HG03159 (cell line): ENCODE measurements around the gene GID8.
"Not testable (repeated sequence)": the region's sequence is repeated elsewhere in the genome, so short reads cannot be mapped to it uniquely, and the experiment has no call there.

Experiments
- ATAC-seq: cut with Tn5 transposase; IDR thresholded peaks from one replicate; pipeline ENCODE4 v1.9.1; 2021; ENCODE audit warnings: mild to moderate bottlenecking, moderate library complexity; ENCODE audit not compliant: unreplicated experiment

The GID8 gene

DNA sequence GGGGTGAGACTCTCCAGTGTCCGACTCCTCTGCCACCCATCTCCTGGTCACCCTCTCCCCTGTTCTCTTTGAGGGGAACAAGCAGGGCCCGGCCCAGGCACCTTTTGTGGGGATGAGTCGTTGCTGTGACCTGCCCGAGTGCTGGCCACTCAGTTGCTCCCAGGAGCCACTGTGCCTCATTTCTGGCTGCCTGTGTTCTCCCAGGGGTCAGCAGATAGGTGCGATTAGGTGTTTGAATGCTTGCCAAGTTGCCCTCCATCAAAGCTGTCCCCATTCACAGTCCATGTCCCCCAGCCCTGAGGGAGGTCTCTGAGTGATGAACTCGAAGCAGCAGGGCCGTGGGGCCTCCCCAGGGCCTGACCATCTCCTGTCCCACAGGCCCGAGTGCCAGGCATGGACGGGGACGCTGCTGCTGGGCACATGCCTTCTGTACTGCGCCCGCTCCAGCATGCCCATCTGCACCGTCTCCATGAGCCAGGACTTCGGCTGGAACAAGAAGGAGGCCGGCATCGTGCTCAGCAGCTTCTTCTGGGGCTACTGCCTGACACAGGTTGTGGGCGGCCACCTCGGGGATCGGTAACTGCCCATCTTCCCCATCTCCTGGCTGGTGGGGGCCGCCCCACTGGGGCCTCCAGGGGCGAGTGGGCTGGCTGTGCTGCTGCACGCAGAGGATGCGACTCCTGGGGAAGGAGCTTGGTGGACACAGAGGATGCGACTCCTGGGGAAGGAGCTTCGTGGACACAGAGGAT lies 18.6 kb downstream of the GID8 start:
- ATAC-seq = no peak

DNA sequence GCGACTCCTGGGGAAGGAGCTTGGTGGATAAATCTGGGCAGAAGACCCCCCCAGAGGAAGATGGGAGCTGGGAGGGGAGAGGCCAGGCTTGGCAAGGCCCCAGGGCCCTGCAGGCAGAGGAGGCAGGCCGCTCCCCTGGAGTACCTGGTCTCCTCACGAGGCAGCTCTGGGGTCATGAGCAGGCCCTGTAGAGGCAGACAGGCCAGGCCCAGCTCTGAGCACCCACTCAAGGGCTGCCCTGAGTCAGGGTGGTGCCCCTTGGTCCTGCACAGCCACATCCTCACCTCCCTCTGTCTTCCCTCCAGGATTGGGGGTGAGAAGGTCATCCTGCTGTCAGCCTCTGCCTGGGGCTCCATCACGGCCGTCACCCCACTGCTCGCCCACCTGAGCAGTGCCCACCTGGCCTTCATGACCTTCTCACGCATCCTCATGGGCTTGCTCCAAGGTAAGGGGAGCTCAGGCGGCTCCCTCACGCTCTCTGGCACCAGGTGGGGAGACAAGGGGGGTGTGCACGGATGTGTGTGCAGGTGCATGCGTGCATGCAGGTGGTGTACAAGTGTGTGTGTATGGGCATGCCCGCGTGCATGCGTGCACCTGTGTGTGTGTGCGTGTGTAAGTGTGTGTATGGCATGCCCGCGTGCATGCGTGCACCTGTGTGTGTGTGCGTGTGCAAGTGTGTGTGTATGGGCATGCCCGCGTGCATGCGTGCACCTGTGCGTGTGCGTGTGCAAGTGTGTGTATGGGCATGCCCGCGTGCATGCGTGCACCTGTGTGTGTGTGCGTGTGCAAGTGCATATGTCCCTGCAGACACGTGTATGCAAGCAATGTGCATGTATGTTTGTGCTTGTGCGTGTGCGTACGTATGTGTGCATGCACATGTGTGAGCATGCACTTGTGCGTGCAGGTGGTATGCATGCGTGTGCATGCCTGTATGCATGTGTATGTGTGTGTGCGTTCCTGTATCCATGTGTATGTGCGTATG lies 19.5 kb downstream of the GID8 start:
- no peak for ATAC-seq

DNA sequence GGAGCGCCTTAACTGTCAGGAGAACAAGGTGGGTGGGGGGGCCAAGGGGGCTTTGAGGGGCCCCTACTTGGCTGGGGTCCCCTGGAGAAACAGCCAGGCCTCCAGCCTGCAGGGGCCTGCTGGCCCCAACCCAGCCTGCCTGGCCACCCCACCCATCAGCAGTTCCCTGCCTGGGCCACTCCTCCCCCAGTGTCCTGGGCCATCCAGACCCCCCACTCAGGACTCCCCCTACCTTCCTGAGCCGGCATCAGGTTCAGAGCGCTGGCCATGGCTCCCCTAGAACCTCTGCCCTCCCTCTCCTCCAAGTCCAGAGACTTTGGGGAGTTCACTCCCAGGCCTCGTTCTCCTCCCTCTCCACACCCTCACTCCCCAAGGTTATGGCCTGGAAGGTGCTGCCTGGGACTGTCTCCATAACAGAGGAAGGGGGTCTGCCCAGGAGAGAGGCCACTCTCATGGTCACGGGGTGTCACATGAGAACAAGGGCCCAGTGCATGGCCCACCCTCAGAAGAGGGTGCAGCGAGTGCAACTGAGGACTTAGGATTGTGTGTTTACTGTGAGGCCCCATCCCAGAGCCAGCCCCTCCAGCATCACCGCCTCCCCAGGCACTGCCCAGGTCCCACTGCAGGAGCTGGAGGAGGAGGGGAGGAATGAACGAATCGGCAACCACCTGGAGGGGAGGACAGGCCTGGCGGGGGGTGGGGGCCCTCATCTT lies 20.6 kb downstream of the GID8 start:
- no peak for ATAC-seq

DNA sequence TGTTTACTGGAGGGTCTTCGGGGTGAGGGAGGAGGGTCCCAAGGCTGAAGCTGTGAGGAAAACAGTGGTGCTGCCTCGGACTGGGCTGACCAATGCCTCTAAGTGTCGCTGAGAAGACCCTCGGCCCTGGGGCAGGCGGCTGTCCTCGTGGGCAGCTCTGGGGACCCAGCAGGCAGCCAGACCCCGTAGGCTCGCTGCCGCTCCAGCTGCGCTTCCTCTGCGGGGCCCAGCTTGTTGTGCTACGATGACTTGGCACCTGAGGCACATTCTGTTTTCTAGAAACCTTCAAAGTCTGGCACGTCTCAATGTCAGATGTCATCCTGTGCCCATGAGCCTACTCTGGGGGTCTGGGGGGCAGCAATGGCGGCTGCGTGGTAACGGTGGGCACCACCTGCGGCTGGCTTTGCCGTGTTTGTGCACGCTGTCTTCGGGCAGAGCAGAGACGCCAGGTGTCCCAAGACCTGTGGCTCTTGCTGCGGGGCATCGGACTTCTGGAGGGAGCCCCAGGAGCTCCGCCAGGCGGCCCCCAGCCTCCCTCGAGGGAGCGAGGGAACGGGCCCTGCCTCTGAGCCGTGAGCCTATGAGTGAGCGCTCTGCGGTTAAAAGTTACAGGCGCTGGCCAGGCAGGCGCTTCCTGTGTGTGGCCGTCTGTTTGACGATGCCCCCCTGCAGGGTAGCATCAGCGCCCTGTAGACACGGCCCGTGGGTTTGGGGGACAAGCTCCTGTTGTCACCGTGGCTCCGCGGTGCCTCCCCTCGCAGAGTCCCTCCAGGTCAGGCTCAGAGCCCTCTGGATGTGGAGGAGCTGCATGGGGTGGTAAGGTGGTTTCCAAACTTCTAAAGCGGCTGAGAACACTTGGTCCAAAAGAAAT lies 21.4 kb downstream of the GID8 start:
- no peak for ATAC-seq

DNA sequence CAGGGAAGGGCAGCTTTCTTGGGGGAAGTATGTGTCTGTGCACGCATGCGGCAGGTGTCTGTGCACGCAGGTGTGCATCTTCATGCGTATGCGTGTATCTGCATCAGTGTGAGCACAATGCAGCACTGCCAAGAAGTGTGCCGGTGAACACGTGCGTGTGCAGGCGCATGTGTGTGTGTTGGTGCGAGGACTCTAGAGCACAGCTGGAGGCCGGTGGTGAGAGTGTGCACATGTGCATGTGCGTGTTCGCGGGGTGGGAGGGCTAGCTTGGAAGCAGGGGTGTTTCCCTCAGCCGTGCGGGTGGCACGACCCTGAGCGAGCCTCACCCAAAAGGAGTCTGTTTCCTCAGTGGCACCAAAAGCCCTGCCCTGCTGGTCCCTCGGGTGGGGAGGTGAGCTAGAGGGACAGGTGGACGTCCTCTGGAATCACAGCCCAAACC lies 22.1 kb downstream of the GID8 start:
- no peak for ATAC-seq

DNA sequence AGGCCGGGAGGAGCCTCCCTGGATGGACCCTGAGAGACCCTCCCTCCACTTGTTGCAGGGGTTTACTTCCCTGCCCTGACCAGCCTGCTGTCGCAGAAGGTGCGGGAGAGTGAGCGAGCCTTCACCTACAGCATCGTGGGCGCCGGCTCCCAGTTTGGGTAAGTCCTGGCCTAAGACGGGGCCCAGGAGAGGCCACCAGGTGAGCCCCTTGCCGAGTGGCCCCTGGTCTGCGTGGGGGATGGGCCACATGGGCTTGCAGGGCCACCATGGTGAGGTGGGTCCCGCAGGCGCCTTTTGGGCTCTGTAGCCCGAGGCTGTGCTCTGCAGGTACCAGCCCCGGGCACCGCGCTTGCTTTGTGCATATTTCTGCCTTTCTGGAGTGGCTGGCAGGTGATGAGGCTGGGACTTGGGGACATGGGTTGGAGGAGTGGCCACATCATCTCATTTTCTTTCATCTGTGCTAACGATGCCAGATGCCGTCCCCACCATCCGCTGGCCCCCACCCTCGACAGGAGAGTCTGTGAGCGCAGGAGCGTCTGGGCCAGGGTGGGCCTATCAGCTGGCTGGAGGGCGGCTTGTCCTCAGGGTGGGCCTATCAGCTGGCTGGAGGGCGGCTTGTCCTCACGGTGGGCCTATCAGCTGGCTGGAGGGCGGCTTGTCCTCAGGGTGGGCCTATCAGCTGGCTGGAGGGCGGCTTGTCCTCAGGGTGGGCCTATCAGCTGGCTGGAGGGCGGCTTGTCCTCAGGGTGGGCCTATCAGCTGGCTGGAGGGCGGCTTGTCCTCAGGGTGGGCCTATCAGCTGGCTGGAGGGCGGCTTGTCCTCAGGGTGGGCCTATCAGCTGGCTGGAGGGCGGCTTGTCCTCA lies 22.7 kb downstream of the GID8 start:
- not testable (repeated sequence) for ATAC-seq

DNA sequence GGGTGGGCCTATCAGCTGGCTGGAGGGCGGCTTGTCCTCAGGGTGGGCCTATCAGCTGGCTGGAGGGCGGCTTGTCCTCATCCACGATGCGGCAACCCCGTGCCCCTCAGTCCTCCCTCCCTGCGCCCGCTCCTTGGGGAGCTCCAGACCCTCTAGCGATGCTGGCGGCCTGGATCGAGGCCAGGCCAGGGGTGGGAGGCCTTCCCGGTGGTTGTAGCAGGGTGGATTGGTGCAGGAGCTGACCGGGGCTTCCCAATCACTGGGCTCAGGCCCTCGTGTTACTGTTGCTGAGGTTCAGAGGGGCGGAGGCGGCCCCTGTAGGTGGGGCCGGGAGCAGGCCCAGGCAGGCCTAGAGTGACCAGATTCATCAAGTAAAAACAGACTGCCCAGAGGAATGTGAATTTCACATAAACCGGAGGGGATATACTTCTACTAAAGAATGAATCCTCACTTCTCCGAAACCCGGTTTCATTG lies 23.4 kb downstream of the GID8 start:
- ATAC-seq = no peak

DNA sequence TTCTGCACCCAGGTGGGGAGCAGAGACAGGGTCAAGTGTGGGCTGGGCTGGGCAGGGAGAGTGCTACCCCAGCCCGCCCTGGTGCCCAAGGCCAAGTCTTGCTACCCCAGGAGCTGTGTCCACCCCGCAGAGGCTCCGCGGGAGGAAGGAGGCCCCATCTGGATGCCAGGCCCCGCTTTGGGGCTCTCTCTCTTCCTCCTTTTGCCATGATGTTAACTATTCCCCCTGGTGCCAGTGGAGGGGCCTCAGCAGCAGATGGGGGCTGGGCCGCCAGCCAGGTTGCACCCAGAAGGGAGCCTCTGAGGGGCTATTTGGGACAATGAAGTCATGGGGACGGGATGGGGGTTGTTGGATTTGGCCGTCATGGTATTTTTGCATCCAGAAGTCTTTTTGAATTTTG lies 23.9 kb downstream of the GID8 start:
- ATAC-seq = no peak

DNA sequence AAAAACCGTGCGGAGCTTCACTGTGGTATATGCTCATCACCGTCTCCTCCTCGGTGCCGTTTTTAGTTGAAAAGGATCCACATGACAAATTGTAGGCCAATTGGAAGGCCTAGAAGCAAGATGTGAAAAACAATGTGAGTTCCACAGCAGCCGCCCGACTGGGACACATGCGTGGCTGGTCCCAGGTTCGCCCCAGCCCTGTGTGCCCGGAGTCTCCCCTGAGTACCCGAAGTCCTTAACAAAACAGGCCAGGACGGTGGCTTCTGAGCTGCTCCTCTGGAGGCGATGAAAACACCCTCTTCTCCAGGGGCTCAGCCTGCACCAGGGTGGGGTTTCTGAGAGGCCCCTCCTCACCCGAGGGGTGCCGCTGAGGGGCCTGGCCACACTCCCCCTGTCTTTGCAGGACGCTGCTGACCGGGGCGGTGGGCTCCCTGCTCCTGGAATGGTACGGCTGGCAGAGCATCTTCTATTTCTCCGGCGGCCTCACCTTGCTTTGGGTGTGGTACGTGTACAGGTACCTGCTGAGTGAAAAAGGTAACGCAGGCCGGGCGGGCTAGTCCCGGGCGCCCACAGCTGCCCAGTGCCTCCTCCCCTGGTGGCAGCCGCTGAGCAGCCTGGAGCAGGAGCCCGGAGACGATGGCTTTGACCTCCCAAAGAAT lies 24.4 kb downstream of the GID8 start:
- ATAC-seq = no peak

DNA sequence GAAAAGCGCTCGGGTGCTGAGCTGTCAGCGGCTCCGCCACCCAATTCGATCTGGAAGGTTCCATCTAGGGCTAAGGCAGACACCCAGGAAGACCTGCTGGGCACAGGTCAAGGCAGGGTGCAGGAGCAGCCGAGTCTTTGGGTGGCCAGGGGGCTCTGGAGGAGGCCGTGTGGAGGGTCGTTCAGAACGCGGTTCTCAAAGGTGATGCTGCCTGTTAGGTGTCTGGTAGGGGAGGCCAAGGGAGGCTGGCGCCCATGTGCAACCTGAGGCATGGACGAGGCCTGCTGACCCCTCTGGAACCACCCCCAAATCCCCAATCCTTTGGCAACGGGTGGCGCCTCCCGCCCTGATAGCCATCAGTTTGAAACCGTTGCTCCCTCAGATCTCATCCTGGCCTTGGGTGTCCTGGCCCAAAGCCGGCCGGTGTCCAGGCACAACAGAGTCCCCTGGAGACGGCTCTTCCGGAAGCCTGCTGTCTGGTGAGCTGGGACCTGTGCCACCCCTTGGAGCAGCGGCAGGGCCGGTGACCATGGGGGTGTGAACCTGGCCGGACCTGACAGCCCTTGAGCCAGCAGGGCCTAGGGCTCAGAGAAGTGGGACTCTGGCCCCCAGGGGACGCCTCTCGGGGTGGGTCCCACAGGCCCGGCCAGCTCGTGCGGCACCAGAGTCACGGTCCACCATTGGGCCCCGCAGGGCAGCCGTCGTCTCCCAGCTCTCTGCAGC lies 25.1 kb downstream of the GID8 start:
- no peak for ATAC-seq

DNA sequence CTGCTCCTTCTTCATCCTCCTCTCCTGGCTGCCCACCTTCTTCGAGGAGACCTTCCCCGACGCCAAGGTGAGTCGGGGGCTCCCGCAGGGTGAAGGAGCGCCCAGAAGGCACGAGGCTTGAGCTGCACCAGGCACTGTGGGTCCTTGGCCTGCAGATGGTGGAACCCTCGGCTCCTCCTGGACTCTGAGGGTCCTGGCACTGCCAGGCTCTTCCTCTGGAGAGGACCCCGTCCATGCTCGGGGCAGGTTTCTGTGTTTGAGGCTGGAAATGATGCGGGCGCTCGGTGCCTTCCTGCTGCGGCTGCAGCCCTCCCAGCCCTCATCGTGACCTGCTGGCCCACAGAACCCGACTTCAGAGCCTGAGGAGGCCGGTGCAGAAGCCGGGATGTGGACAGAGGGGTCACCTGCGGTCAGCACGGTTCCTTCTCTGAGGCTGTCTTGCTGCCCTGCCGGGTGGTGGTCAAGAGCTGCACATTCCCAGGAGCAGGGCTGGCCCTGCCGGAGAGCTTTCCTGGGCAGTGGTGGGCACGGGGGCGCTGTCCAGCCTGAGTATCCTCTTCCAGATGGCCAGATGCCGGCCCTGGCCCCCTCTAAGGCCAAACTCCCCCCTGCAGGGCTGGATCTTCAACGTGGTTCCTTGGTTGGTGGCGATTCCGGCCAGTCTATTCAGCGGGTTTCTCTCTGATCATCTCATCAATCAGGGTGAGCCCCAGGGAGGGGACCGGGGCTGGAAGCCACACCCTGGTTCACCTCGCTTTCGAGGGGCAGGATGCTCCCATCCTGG lies 25.9 kb downstream of the GID8 start:
- no peak for ATAC-seq

DNA sequence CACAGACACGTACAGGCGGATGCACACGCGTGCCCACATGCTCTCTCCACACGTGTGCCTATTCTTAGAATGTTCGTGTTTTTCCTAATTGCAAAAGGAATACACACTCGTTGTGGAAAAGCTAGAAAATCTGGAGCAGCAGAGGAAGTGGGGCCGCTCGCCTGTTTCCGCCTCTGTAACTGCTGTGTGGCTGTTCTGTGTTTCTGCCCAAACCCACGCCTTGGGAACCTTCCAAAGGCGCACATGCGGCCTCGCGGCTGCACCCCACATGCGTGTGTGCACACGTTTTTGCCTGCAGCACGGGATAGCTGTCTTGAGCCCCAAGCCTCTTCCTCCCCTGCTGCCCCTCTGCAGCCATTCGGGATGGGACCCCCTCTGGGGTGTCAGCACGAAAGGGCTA lies 26.8 kb downstream of the GID8 start:
- ATAC-seq = no peak

DNA sequence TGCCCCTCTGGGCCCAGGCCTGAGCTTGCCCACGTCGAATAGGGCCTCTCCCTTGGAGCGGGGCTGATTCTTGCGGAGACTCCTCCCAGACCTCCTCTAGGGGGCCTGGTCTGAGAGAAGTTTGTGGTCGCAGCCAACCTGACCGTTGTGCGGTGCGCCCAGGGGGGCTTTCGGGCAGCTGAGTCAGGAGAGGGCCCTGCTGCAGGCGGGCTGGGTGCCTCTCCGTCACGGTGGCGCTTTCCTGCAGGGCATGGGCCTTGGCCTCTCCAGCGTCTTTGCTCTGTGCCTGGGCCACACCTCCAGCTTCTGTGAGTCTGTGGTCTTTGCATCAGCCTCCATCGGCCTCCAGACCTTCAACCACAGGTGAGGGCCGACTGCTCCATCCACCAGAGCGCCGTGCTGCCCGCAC lies 27.4 kb downstream of the GID8 start:
- ATAC-seq = no peak

DNA sequence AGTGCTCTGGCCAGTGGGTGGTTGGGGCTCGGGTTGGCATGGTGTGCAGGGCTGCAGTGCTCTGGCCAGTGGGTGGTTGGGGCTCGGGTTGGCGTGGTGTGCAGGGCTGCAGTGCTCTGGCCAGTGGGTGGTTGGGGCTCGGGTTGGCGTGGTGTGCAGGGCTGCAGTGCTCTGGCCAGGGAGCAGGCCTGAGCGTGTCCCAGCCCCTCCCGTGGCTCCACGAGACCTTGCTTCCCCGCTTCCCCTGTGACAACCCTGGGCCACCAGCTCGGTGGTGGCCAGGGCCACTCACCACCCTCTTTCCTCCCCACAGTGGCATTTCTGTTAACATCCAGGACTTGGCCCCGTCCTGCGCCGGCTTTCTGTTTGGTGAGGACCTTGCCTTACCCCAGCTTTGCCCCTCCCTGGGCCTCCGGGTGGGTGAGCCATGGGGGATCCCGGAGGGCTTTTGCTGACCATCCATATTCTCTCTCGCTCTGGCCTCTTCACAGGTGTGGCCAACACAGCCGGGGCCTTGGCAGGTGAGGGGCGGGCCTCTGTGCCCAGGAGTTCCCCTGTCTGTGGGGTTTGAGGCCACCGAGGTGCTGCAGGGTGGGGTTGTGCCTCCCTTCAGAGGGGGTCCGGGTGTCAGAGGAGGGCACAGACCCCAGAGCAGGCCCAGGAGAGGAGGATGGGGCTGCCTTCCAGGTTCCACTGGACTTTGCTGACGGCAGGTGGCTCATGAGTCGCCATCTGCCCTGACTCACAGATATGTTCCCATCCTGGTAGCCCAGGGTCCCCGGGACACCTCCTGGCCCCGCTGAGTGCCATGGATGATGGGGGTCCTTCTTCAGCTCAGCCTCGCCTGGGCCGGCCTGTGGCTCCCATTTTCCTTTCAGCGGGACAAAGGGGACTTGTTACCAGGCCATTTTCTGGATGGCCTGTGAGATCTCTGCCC lies 28.5 kb downstream of the GID8 start:
- no peak for ATAC-seq

DNA sequence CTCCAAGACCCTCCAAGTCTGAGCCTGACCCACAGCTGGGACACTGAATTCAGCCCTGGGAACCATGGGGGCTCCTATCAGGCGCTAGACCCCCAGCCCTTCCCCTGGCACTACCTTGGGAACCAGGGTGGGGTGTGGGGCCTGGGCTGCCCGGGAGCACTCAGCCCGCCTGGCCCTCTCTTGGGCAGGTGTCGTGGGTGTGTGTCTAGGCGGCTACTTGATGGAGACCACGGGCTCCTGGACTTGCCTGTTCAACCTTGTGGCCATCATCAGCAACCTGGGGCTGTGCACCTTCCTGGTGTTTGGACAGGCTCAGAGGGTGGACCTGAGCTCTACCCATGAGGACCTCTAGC lies 29.2 kb downstream of the GID8 start:
- ATAC-seq = no peak

DNA sequence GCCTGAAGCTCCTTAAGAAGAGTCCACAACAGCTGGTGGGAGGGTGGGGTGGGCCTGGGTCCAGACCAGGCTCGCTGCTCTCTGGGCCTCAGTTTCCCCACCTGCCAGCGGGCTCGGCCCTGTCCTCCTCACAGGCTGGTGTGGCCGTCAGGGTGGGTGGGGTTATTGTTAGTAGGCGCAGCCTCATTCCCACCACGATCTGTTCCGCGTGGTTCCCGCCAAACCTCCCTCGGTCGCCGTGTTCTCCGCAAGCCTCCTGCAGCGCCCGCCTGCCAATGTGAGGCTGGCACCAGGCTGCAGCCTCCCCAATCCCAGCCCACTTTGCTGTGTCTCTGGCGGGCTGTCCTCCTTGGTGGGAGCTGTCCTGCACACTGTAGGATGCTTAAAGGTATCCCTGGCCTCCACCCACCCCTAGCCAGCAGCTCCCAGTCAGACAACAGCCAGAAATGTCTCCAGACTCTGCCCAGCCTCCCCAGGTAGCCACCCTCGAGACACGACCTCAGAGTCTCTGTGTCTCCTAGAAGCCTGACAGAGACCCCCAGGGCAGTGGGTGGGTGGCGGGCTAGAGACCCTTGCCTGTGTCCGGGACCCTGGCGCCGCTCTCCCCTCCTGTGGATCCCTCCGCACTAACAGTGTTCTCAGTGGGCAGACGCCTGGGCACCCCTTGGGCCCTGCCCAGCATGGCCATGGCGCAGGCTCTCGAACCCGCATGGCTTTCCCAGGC lies 29.8 kb downstream of the GID8 start:
- no peak for ATAC-seq
